Neural cell (in vitro differentiated cells): ENCODE data around the gene STARD13. TPM values are rescaled to one million over a fixed set of nuclear protein-coding genes. Genes with fewer than 3 reads are reported as not detected.

ENCODE experiments used
- H2AFZ ChIP-seq: fragments of 200-600, 300-800 bp; sonication (generic), shearing (Covaris generic); 2 replicates; pipeline ENCODE4 v1.6.0; 2014; ENCODE audit warnings: low read depth, mild to moderate bottlenecking, antibody characterized with exemption, low read length, moderate library complexity
- H3F3A ChIP-seq: fragments of 200-600 bp; shearing (Covaris generic); 2 replicates; pipeline ENCODE4 v1.6.1; 2016; ENCODE audit warnings: mild to moderate bottlenecking, moderate library complexity, mixed read lengths, antibody characterized with exemption, low read length; ENCODE audit not compliant: insufficient read depth, poor library complexity, severe bottlenecking
- H3K27ac ChIP-seq: fragments of 200-600, 300-800 bp; sonication (generic), shearing (Covaris generic); 2 replicates; pipeline ENCODE4 v1.5.1; 2014; ENCODE audit warnings: mild to moderate bottlenecking, low read length, moderate library complexity
- H3K27me3 ChIP-seq: fragments of 300-800, 200-600 bp; sonication (generic), shearing (Covaris generic); 2 replicates; pipeline ENCODE4 v1.6.0; 2014; ENCODE audit warnings: mild to moderate bottlenecking, low read depth, low read length, moderate library complexity; ENCODE audit not compliant: insufficient read depth
- H3K36me3 ChIP-seq: fragments of 300-800, 200-600 bp; sonication (generic), shearing (Covaris generic); 2 replicates; pipeline ENCODE4 v1.5.1; 2014; ENCODE audit warnings: mild to moderate bottlenecking, antibody characterized with exemption, low read length, moderate library complexity; ENCODE audit not compliant: insufficient read depth
- H3K4me2 ChIP-seq: fragments of 300-800, 200-600 bp; sonication (generic), shearing (Covaris generic); 2 replicates; pipeline ENCODE4 v1.6.0; 2014; ENCODE audit warnings: mild to moderate bottlenecking, low read length
- H3K4me3 ChIP-seq: fragments of 300-800, 200-600 bp; sonication (generic), shearing (Covaris generic); 2 replicates; pipeline ENCODE4 v1.5.1; 2014; ENCODE audit warnings: mild to moderate bottlenecking, low read length, moderate library complexity
- H3K79me2 ChIP-seq: fragments of 200-600 bp; shearing (Covaris generic); replicated peaks from 2 replicates; pipeline ENCODE4 v1.6.0; 2014; ENCODE audit warnings: mild to moderate bottlenecking, low read length, moderate library complexity; ENCODE audit not compliant: insufficient read depth
- H3K9ac ChIP-seq: fragments of 300-800, 200-600 bp; sonication (generic), shearing (Covaris generic); 2 replicates; pipeline ENCODE4 v1.6.1; 2016; ENCODE audit warnings: mild to moderate bottlenecking, low read length, mixed read lengths
- H3K9me2 ChIP-seq: fragments of 200-600 bp; shearing (Covaris generic); 2 replicates; pipeline ENCODE4 v1.6.1; 2016; ENCODE audit warnings: mild to moderate bottlenecking, low read length, mixed read lengths; ENCODE audit not compliant: insufficient read depth
- H3K9me3 ChIP-seq: fragments of 200-600, 300-800 bp; sonication (generic), shearing (Covaris generic); 2 replicates; pipeline ENCODE4 v1.6.1; 2016; ENCODE audit warnings: mild to moderate bottlenecking, mixed run types, low read length, moderate library complexity, mixed read lengths
- H4K20me1 ChIP-seq: fragments of 200-600 bp; shearing (Covaris generic); 2 replicates; pipeline ENCODE4 v1.6.1; 2016; ENCODE audit warnings: mild to moderate bottlenecking, mixed run types; ENCODE audit not compliant: insufficient read depth
- EP300 ChIP-seq: fragments of 450-650 bp; conservative IDR thresholded peaks from 2 replicates; pipeline ENCODE4 v1.6.1; 2014; ENCODE audit warnings: antibody characterized with exemption, mild to moderate bottlenecking, moderate library complexity; ENCODE audit not compliant: poor library complexity, severe bottlenecking
- EZH2 ChIP-seq: fragments of 200-600, 300-800 bp; shearing (Covaris generic), sonication (generic); IDR thresholded peaks from 2 replicates; pipeline ENCODE4 v1.6.1; 2014; ENCODE audit warnings: antibody characterized with exemption, low read length, borderline replicate concordance, mild to moderate bottlenecking; ENCODE audit not compliant: insufficient read depth, poor library complexity, severe bottlenecking
- MXI1 ChIP-seq: fragments of 450-650 bp; conservative IDR thresholded peaks from 2 replicates; pipeline ENCODE4 v1.6.1; 2014; ENCODE audit warnings: antibody characterized with exemption, mild to moderate bottlenecking; ENCODE audit not compliant: poor library complexity, severe bottlenecking
- POLR2AphosphoS5 ChIP-seq: IDR thresholded peaks from 2 replicates; pipeline ENCODE4 v1.6.1; 2012
- RAD21 ChIP-seq: fragments of 450-650 bp; conservative IDR thresholded peaks from 2 replicates; pipeline ENCODE4 v1.6.1; 2014; ENCODE audit warnings: antibody characterized with exemption, mild to moderate bottlenecking, moderate library complexity
- SMC3 ChIP-seq: fragments of 450-650 bp; conservative IDR thresholded peaks from 2 replicates; pipeline ENCODE4 v1.6.1; 2014; ENCODE audit warnings: antibody characterized with exemption, mild to moderate bottlenecking, moderate library complexity; ENCODE audit not compliant: poor library complexity
- TAF1 ChIP-seq: IDR thresholded peaks from 2 replicates; pipeline ENCODE4 v1.6.1; 2012; ENCODE audit warnings: low read depth
- polyA plus RNA-seq: library from polyadenylated mRNA; depleted of rRNA; stranded (reverse); fragments of >200 nt; gene quantifications from 2 replicates; pipeline ENCODE4 v1.2.3, GENCODE V29; 2014
- TF ChIP-seq, protein P1 (sequence below): fragments of 450-650 bp; IDR thresholded peaks from 2 replicates; pipeline ENCODE4 v1.5.1; 2014; ENCODE audit warnings: antibody characterized with exemption, mild to moderate bottlenecking, moderate library complexity; ENCODE audit not compliant: poor library complexity, severe bottlenecking
- TF ChIP-seq, protein P2 (sequence below): IDR thresholded peaks from 2 replicates; pipeline ENCODE4 v1.6.1; 2012; ENCODE audit warnings: borderline replicate concordance

STARD13 gene
- polyA plus RNA-seq, 1 donor from 2014 or later, result 0.05 TPM

DNA sequence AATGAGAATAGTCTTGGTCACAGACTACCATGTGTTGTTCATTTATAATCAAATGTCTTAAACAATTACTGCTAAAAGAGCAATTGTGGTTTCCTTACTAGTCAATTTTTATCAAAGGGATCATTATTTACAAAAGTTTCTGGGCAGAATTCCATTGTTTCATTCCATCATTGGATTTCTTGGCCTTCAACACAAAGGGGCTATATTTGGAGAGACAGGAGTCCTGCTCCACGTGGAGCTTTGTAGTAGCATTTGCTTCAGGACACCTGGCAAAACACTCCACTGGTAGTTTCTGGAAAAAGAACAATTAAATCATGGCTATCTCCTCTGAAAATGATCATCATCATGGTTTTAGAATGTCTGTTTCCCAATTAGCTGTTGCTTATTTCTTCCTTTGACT, 22.3 kb upstream of the STARD13 start:
- no peaks in the 10 kb centered on the region for H4K20me1 ChIP-seq
- H3K27ac ChIP-seq, result no peak overlapping the region
- no peaks in the 10 kb centered on the region for H3K36me3 ChIP-seq
- H3K9me2 ChIP-seq, result no peaks in the 10 kb centered on the region
- no peaks in the 10 kb centered on the region for H3K9me3 ChIP-seq
- H3F3A ChIP-seq, result no peaks in the 10 kb centered on the region
- no peak overlapping the region for H3K4me2 ChIP-seq
- H3K4me3 ChIP-seq, result no peak overlapping the region
- TF ChIP-seq, protein P1, sequence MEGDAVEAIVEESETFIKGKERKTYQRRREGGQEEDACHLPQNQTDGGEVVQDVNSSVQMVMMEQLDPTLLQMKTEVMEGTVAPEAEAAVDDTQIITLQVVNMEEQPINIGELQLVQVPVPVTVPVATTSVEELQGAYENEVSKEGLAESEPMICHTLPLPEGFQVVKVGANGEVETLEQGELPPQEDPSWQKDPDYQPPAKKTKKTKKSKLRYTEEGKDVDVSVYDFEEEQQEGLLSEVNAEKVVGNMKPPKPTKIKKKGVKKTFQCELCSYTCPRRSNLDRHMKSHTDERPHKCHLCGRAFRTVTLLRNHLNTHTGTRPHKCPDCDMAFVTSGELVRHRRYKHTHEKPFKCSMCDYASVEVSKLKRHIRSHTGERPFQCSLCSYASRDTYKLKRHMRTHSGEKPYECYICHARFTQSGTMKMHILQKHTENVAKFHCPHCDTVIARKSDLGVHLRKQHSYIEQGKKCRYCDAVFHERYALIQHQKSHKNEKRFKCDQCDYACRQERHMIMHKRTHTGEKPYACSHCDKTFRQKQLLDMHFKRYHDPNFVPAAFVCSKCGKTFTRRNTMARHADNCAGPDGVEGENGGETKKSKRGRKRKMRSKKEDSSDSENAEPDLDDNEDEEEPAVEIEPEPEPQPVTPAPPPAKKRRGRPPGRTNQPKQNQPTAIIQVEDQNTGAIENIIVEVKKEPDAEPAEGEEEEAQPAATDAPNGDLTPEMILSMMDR, result no peak
- TF ChIP-seq TAF1, result no peak
- TF ChIP-seq SMC3, result no peak
- TF ChIP-seq MXI1, result no peak
- no peak for TF ChIP-seq EP300
- no peak for TF ChIP-seq RAD21
- no peak for TF ChIP-seq EZH2
- TF ChIP-seq, protein P2, sequence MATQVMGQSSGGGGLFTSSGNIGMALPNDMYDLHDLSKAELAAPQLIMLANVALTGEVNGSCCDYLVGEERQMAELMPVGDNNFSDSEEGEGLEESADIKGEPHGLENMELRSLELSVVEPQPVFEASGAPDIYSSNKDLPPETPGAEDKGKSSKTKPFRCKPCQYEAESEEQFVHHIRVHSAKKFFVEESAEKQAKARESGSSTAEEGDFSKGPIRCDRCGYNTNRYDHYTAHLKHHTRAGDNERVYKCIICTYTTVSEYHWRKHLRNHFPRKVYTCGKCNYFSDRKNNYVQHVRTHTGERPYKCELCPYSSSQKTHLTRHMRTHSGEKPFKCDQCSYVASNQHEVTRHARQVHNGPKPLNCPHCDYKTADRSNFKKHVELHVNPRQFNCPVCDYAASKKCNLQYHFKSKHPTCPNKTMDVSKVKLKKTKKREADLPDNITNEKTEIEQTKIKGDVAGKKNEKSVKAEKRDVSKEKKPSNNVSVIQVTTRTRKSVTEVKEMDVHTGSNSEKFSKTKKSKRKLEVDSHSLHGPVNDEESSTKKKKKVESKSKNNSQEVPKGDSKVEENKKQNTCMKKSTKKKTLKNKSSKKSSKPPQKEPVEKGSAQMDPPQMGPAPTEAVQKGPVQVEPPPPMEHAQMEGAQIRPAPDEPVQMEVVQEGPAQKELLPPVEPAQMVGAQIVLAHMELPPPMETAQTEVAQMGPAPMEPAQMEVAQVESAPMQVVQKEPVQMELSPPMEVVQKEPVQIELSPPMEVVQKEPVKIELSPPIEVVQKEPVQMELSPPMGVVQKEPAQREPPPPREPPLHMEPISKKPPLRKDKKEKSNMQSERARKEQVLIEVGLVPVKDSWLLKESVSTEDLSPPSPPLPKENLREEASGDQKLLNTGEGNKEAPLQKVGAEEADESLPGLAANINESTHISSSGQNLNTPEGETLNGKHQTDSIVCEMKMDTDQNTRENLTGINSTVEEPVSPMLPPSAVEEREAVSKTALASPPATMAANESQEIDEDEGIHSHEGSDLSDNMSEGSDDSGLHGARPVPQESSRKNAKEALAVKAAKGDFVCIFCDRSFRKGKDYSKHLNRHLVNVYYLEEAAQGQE, result no peak
- no peak for TF ChIP-seq POLR2AphosphoS5
- H3K79me2 ChIP-seq, result no peaks in the 10 kb centered on the region
- H2AFZ ChIP-seq, result no peak overlapping the region
- H3K27me3 ChIP-seq, result no peaks in the 10 kb centered on the region
- no peak overlapping the region for H3K9ac ChIP-seq

DNA sequence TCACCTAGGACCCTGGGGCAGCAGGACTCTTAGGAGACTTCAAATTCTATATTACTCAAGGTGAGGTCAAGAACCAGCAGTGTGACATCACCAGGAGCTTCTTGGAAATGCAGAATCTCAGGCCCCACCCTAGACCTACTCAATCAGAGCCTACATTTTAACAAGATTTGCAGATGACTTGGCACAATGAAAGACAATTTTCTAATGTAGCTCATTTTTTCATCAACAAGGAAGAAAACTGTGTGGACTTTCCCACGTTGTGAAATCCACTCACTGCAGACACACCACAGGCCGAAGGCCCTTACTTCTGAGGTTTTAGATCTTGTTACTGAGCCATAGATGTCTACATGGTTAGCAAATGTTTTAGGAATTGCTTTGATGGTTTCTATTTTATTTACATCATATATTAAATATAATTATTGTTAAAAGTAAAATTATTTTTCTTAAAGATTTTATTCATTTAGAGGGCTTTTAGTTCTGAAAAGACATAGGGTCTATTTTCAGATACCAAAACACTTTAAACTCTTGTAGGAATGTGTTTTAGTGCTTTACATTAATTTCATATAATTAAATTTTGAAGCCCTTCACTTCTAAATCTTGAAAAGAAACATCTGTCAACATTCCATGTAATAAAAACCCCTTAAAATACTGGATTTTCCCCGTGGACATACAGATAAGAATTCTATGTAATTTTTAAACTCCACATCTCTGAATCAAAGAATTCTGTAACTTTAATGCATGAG, 18.5 kb upstream of the STARD13 start:
- no peaks in the 10 kb centered on the region for H3K79me2 ChIP-seq
- no peak for TF ChIP-seq TAF1
- no peak for TF ChIP-seq POLR2AphosphoS5
- TF ChIP-seq SMC3, result no peak
- no peak for TF ChIP-seq MXI1
- no peak for TF ChIP-seq EP300
- TF ChIP-seq, protein P2, result no peak
- no peak for TF ChIP-seq EZH2
- TF ChIP-seq, protein P1, result no peak
- TF ChIP-seq RAD21, result no peak

More for the DNA sequence above, 18.5 kb upstream of the STARD13 start:
- no peaks in the 10 kb centered on the region for H3K9me2 ChIP-seq
- H2AFZ ChIP-seq, result no peak overlapping the region
- H3K27me3 ChIP-seq, result no peaks in the 10 kb centered on the region
- H4K20me1 ChIP-seq, result no peaks in the 10 kb centered on the region
- H3K4me2 ChIP-seq, result no peak overlapping the region
- H3K9ac ChIP-seq, result no peak overlapping the region
- H3F3A ChIP-seq, result no peaks in the 10 kb centered on the region
- H3K4me3 ChIP-seq, result no peak overlapping the region
- no peak overlapping the region for H3K27ac ChIP-seq
- no peaks in the 10 kb centered on the region for H3K36me3 ChIP-seq
- no peaks in the 10 kb centered on the region for H3K9me3 ChIP-seq
